Ascending aorta (tissue), 2 donors: ENCODE data around the gene AKNAD1. TPM values are rescaled to one million over a fixed set of nuclear protein-coding genes. Genes with fewer than 3 reads are reported as not detected.

Experiments
- DNase-seq, 2 donors: peaks; one replicate each; pipeline ENCODE4 v3.0.0-alpha.2; 2019; ENCODE audit warnings: low spot score in 2 of 2
- H3K27ac ChIP-seq, 2 donors: fragments of 200-600 bp; sonication (generic); one replicate each; pipeline ENCODE4 v1.5.1; 2016 to 2017; ENCODE audit warnings: mild to moderate bottlenecking in 1 of 2
- H3K27me3 ChIP-seq: fragments of 200-600 bp; sonication (generic); one replicate; pipeline ENCODE4 v1.5.1; 2017
- H3K36me3 ChIP-seq, 2 donors: fragments of 200-600 bp; sonication (generic); one replicate each; pipeline ENCODE4 v1.5.1; 2016
- H3K4me1 ChIP-seq, 2 donors: fragments of 200-600 bp; sonication (generic); one replicate each; pipeline ENCODE4 v1.5.1; 2016 to 2017; ENCODE audit warnings: mild to moderate bottlenecking in 1 of 2
- H3K4me3 ChIP-seq, 2 donors: fragments of 200-600 bp; sonication (generic); one replicate each; pipeline ENCODE4 v1.5.1; 2016 to 2017; ENCODE audit warnings: mild to moderate bottlenecking in 1 of 2
- H3K9me3 ChIP-seq, 2 donors: fragments of 200-600 bp; sonication (generic); one replicate each; pipeline ENCODE4 v1.5.1; 2016
- CTCF ChIP-seq, 3 experiments: fragments of 200-600 bp in 2 of 3; fragments of 450-650 bp in 1 of 3; sonication (generic) in 2 of 3; IDR thresholded peaks; one replicate each; pipeline ENCODE4 v1.5.1; 2016 to 2019; ENCODE audit warnings: antibody characterized with exemption in 3 of 3, mild to moderate bottlenecking in 1 of 3, moderate library complexity in 1 of 3
- intact Hi-C: fragments of 100-400 bp; cut with DNase I; formaldehyde crosslinking; loops from one replicate; pipeline ENCODE4 v1.15.1; 2023
- total RNA-seq: library from RNA; depleted of rRNA; stranded (reverse); fragments of >200 nt; gene quantifications from one replicate; pipeline ENCODE4 v1.1.0, GENCODE V29; 2016

AKNAD1 gene
- total RNA-seq, 1 donor from 2014 or later = not detected

- Histone ChIP-seq H3K4me3 (no peak overlapping the region), H3K36me3 (no peaks in the 10 kb centered on the region), H3K27ac (no peak overlapping the region), H3K9me3 (no peaks in the 10 kb centered on the region), H3K4me1 (peaks cover 0 to 25% of the 10 kb centered on the region in 2 donors), H3K27me3 (no peaks in the 10 kb centered on the region)
- DNase-seq = no peak
- intact Hi-C loops = no loop called here
- TF ChIP-seq CTCF (IDR thresholded peaks at IDR 0.05) = no peak
Observed at GRCh38 chr1:108826081-108826635, 30.7 kb downstream of the AKNAD1 start.

DNA sequence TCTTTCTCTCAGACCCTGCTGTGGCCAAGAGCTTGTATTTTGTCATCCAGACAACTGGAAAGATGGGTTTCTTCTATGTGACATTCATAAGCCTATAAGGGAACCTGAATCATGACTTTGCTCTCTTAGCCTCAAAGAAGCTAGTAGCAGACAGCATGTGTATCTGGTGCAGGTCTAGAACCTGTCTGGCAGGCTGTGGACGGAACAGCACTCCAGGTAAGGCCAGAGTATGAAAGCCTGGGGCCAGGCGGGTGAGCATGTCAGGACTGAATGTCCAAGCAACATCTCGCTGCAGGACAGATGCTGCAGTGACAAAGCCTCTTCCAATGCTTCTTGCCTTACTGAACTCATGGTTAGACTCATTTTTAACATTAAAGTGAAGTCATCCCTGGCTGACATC is 32.8 kb downstream of the AKNAD1 start:
- no peak overlapping the region for H3K27ac ChIP-seq
- no peak overlapping the region for H3K4me3 ChIP-seq
- no peaks in the 10 kb centered on the region for H3K9me3 ChIP-seq
- intact Hi-C loops = no loop called here
- no peak for TF ChIP-seq CTCF (IDR thresholded peaks at IDR 0.05)
- no peaks in the 10 kb centered on the region for H3K27me3 ChIP-seq
- no peaks in the 10 kb centered on the region for H3K36me3 ChIP-seq
- DNase-seq = no peak
- H3K4me1 ChIP-seq = peaks cover 0 to 10% of the 10 kb centered on the region in 2 donors

GRCh38 chr1:108823632-108824031 is 33.3 kb downstream of the AKNAD1 start:
- Histone ChIP-seq H3K27me3 (no peaks in the 10 kb centered on the region), H3K4me3 (no peak overlapping the region), H3K4me1 (peaks cover 0 to 9% of the 10 kb centered on the region in 2 donors), H3K9me3 (no peaks in the 10 kb centered on the region), H3K27ac (no peak overlapping the region), H3K36me3 (no peaks in the 10 kb centered on the region)
- DNase-seq = no peak
- intact Hi-C loops = no loop called here
- no peak for TF ChIP-seq CTCF (IDR thresholded peaks at IDR 0.05)

GRCh38 chr1:108819878-108820277 is 37.0 kb downstream of the AKNAD1 start:
- no peaks in the 10 kb centered on the region for H3K27me3 ChIP-seq
- no peak overlapping the region for H3K27ac ChIP-seq
- peaks cover 0 to 15% of the 10 kb centered on the region in 2 donors for H3K4me1 ChIP-seq
- no peak for DNase-seq
- intact Hi-C loops = loop anchor here (5.0 to 10.0 kb wide), 3 partner anchors 128 to 1215 kb away; partner anchors contain the start of genes CLCC1, PRPF38B and STRIP1
- H3K4me3 ChIP-seq = no peak overlapping the region
- no peaks in the 10 kb centered on the region for H3K36me3 ChIP-seq
- H3K9me3 ChIP-seq = no peaks in the 10 kb centered on the region
- no peak for TF ChIP-seq CTCF (IDR thresholded peaks at IDR 0.05)

GRCh38 chr1:108817811-108818210 is 39.1 kb downstream of the AKNAD1 start:
- H3K4me1 ChIP-seq = peaks cover 4 to 17% of the 10 kb centered on the region in 2 donors
- intact Hi-C loops = loop anchor here (2.0 to 10.0 kb wide), 5 partner anchors 59 to 1217 kb away; partner anchors contain the start of genes CLCC1, GPSM2, PRPF38B and STRIP1
- no peak overlapping the region for H3K4me3 ChIP-seq
- H3K27me3 ChIP-seq = no peaks in the 10 kb centered on the region
- no peaks in the 10 kb centered on the region for H3K36me3 ChIP-seq
- no peak overlapping the region for H3K27ac ChIP-seq
- TF ChIP-seq CTCF (IDR thresholded peaks at IDR 0.05) = no peak
- H3K9me3 ChIP-seq = no peaks in the 10 kb centered on the region
- DNase-seq = no peak
